HFFc6 (cell line): Measurements from ENCODE around the gene CDC25C. TPM values are rescaled to one million over a fixed set of nuclear protein-coding genes. Genes with fewer than 3 reads are reported as not detected.

ENCODE experiments used
- DNase-seq: peaks from one replicate; pipeline ENCODE4 v3.0.0-alpha.2; 2018
- H3K27ac Mint-ChIP-seq: 2 replicates; pipeline ENCODE4 v1.8.0; 2020; ENCODE audit warnings: mild to moderate bottlenecking, mixed read lengths
- H3K27me3 Mint-ChIP-seq: 2 replicates; pipeline ENCODE4 v1.8.0; 2021; ENCODE audit warnings: mild to moderate bottlenecking, moderate library complexity, mixed read lengths; ENCODE audit not compliant: insufficient read depth
- H3K36me3 Mint-ChIP-seq: 2 replicates; pipeline ENCODE4 v1.8.0; 2021; ENCODE audit warnings: low read depth, mixed read lengths
- H3K4me1 Mint-ChIP-seq: 2 replicates; pipeline ENCODE4 v1.8.0; 2020; ENCODE audit warnings: low read depth, mixed read lengths
- H3K4me3 Mint-ChIP-seq: 2 replicates; pipeline ENCODE4 v1.8.0; 2020; ENCODE audit warnings: mild to moderate bottlenecking, moderate library complexity, mixed read lengths
- H3K9me3 Mint-ChIP-seq: 2 replicates; pipeline ENCODE4 v1.8.0; 2020; ENCODE audit warnings: mild to moderate bottlenecking, mixed read lengths
- CTCF ChIP-seq: fragments of 200-600 bp; sonication (generic); IDR thresholded peaks from 2 replicates; pipeline ENCODE4 v1.5.0; 2021; ENCODE audit warnings: antibody characterized with exemption, mild to moderate bottlenecking
- total RNA-seq, 6 experiments: library from RNA; stranded (reverse); fragmentation: NEBNext Ultra II Directional; extraction: Animal tissue kit (Norgen Biotek cat#: 25700); gene quantifications; 2 replicates in 1 of 6; 3 replicates in 5 of 6; pipeline ENCODE4 v1.2.3, GENCODE V29; 2021

CDC25C gene
- total RNA-seq, 6 experiments from 2014 or later, result 4.1 to 10.5 (median 8.7) TPM

GRCh38 chr5:138316355-138316754 lies 15.2 kb downstream of the CDC25C start:
- no peak overlapping the region for H3K27ac Mint-ChIP-seq
- H3K4me3 Mint-ChIP-seq, result no peak overlapping the region
- peaks cover 21% of the 10 kb centered on the region for H3K36me3 Mint-ChIP-seq
- DNase-seq, result no peak
- TF ChIP-seq CTCF, result no peak
- H3K9me3 Mint-ChIP-seq, result no peaks in the 10 kb centered on the region
- no peaks in the 10 kb centered on the region for H3K4me1 Mint-ChIP-seq
- 0 out of 2 replicates have a peak, but pooled peaks cover 2% of the 10 kb centered on the region for H3K27me3 Mint-ChIP-seq

GRCh38 chr5:138315751-138316278 lies 15.8 kb downstream of the CDC25C start:
- H3K4me1 Mint-ChIP-seq, result no peaks in the 10 kb centered on the region
- H3K27me3 Mint-ChIP-seq, result 0 out of 2 replicates have a peak, but pooled peaks cover 2% of the 10 kb centered on the region
- TF ChIP-seq CTCF, result no peak
- DNase-seq, result no peak
- no peaks in the 10 kb centered on the region for H3K9me3 Mint-ChIP-seq
- H3K4me3 Mint-ChIP-seq, result no peak overlapping the region
- peaks cover 21% of the 10 kb centered on the region for H3K36me3 Mint-ChIP-seq
- H3K27ac Mint-ChIP-seq, result no peak overlapping the region

GRCh38 chr5:138305797-138306196 lies 25.8 kb downstream of the CDC25C start:
- no peak overlapping the region for H3K27ac Mint-ChIP-seq
- no peaks in the 10 kb centered on the region for H3K27me3 Mint-ChIP-seq
- H3K4me1 Mint-ChIP-seq, result peaks cover 13% of the 10 kb centered on the region
- H3K4me3 Mint-ChIP-seq, result no peak overlapping the region
- H3K9me3 Mint-ChIP-seq, result no peaks in the 10 kb centered on the region
- no peaks in the 10 kb centered on the region; the same call in 1 of the 2 replicates for H3K36me3 Mint-ChIP-seq
- DNase-seq, result no peak
- no peak for TF ChIP-seq CTCF

- peak; percentile 12 for DNase-seq
- Mint-ChIP-seq H3K9me3 (no peaks in the 10 kb centered on the region), H3K27ac (no peak overlapping the region), H3K36me3 (peaks cover 7% of the 10 kb centered on the region), H3K4me3 (no peak overlapping the region), H3K4me1 (peaks cover 9% of the 10 kb centered on the region), H3K27me3 (no peaks in the 10 kb centered on the region)
- TF ChIP-seq CTCF, result no peak
Measured at GRCh38 chr5:138303372-138303771, 28.2 kb downstream of the CDC25C start.

GRCh38 chr5:138289296-138289695 lies 42.3 kb downstream of the CDC25C start:
- Mint-ChIP-seq H3K36me3 (no peaks in the 10 kb centered on the region), H3K4me3 (no peak overlapping the region)
- TF ChIP-seq CTCF, result no peak

More at GRCh38 chr5:138289296-138289695, 42.3 kb downstream of the CDC25C start:
- Mint-ChIP-seq H3K9me3 (no peaks in the 10 kb centered on the region), H3K27ac (no peak overlapping the region), H3K4me1 (no peaks in the 10 kb centered on the region), H3K27me3 (peaks cover 1% of the 10 kb centered on the region; the same call in 1 of the 2 replicates)
- DNase-seq, result no peak
